PC-3 (cell line): ENCODE data around the gene DISP3. TPM values are rescaled to one million over a fixed set of nuclear protein-coding genes. Genes with fewer than 3 reads are reported as not detected.

Experiments
- ATAC-seq: fragments of 200-7000 bp; cut with Tn5 transposase; 2 replicates; pipeline ENCODE4 v1.9.1; 2020; ENCODE audit warnings: mild to moderate bottlenecking, moderate library complexity
- BruUV-seq: library from RNA; stranded (reverse); fragments of 400-500 nt; replicated peaks from 2 replicates; lab custom pipeline; 2021; lab: Mats Ljungman, UMichigan
- CTCF ChIA-PET: fragments of 300-600 bp; sonication (Branson Sonifier 250); formaldehyde crosslinking; loops from one replicate; lab custom pipeline; 2022; ENCODE audit warnings: antibody characterized with exemption; lab: Charles Lee
- POLR2A ChIA-PET: fragments of 300-600 bp; sonication (Branson Sonifier 250); formaldehyde crosslinking; loops from one replicate; lab custom pipeline; 2022; ENCODE audit warnings: antibody characterized with exemption; ENCODE audit not compliant: unreplicated experiment; lab: Charles Lee
- DNase-seq: peaks from one replicate; pipeline ENCODE4 v3.0.0-alpha.2; 2015
- H2AFZ ChIP-seq: fragments of 300-600 bp; sonication (generic); 2 replicates; pipeline ENCODE4 v1.6.0; 2016; ENCODE audit warnings: antibody characterized with exemption, low read length
- H3F3A ChIP-seq: fragments of 300-600 bp; sonication (generic); one replicate; pipeline ENCODE4 v1.6.0; 2017; ENCODE audit warnings: antibody characterized with exemption, low read length, control low read depth, mild to moderate bottlenecking; ENCODE audit not compliant: unreplicated experiment
- H3K27ac ChIP-seq: fragments of 300-600 bp; sonication (generic); 2 replicates; pipeline ENCODE4 v1.5.1; 2016; ENCODE audit warnings: mild to moderate bottlenecking, low read length
- H3K27me3 ChIP-seq: fragments of 300-600 bp; sonication (generic); 2 replicates; pipeline ENCODE4 v1.6.1; 2016; ENCODE audit warnings: low read length, mixed read lengths
- H3K36me3 ChIP-seq: fragments of 300-600 bp; sonication (generic); 2 replicates; pipeline ENCODE4 v1.6.1; 2016; ENCODE audit warnings: low read depth, mixed run types, low read length, mixed read lengths
- H3K4me1 ChIP-seq: fragments of 300-600 bp; sonication (generic); 2 replicates; pipeline ENCODE4 v1.5.1; 2016; ENCODE audit warnings: low read length; ENCODE audit not compliant: insufficient read depth
- H3K4me2 ChIP-seq: fragments of 300-600 bp; sonication (generic); 2 replicates; pipeline ENCODE4 v1.6.0; 2016; ENCODE audit warnings: low read length
- H3K4me3 ChIP-seq: fragments of 300-600 bp; sonication (generic); 2 replicates; pipeline ENCODE4 v1.5.1; 2016; ENCODE audit warnings: mild to moderate bottlenecking, low read length, mixed read lengths
- H3K79me2 ChIP-seq: fragments of 300-600 bp; sonication (generic); 2 replicates; pipeline ENCODE4 v1.6.1; 2017; ENCODE audit warnings: low read length, mixed read lengths
- H3K9ac ChIP-seq: fragments of 300-600 bp; sonication (generic); 2 replicates; pipeline ENCODE4 v1.6.0; 2016; ENCODE audit warnings: mild to moderate bottlenecking, low read length
- H3K9me2 ChIP-seq: fragments of 300-600 bp; sonication (generic); replicated peaks from 2 replicates; pipeline ENCODE4 v1.6.1; 2016; ENCODE audit warnings: mixed run types, low read length, mixed read lengths
- H3K9me3 ChIP-seq: fragments of 300-600 bp; sonication (generic); 2 replicates; pipeline ENCODE4 v1.6.1; 2016; ENCODE audit warnings: low read length, mixed read lengths
- H4K20me1 ChIP-seq: fragments of 300-600 bp; sonication (generic); 2 replicates; pipeline ENCODE4 v1.6.1; 2016; ENCODE audit warnings: low read length, mixed read lengths
- CTCF ChIP-seq: fragments of 300-600 bp; sonication (generic); conservative IDR thresholded peaks from 2 replicates; pipeline ENCODE4 v1.5.1; 2017; ENCODE audit warnings: antibody characterized with exemption, low read depth, mild to moderate bottlenecking, low read length
- EZH2 ChIP-seq: fragments of 300-600 bp; sonication (generic); IDR thresholded peaks from one replicate; pipeline ENCODE4 v1.6.1; 2017; ENCODE audit warnings: antibody characterized with exemption, mild to moderate bottlenecking, low read length; ENCODE audit not compliant: unreplicated experiment
- EZH2phosphoT487 ChIP-seq: fragments of 300-600 bp; sonication (generic); IDR thresholded peaks from 2 replicates; pipeline ENCODE4 v1.6.1; 2018; ENCODE audit warnings: mild to moderate bottlenecking, antibody characterized with exemption, low read length, borderline replicate concordance
- intact Hi-C: fragments of 100-400 bp; cut with micrococcal nuclease; formaldehyde crosslinking; loops from 2 replicates; pipeline ENCODE4 v1.9.0; 2023
- total RNA-seq: library from RNA; depleted of rRNA; stranded (reverse); fragments of >200 nt; gene quantifications from 2 replicates; pipeline ENCODE4 v1.2.3, GENCODE V29; 2014

Gene DISP3
- total RNA-seq, 1 experiment from 2014 or later: 0.40 TPM

DNA sequence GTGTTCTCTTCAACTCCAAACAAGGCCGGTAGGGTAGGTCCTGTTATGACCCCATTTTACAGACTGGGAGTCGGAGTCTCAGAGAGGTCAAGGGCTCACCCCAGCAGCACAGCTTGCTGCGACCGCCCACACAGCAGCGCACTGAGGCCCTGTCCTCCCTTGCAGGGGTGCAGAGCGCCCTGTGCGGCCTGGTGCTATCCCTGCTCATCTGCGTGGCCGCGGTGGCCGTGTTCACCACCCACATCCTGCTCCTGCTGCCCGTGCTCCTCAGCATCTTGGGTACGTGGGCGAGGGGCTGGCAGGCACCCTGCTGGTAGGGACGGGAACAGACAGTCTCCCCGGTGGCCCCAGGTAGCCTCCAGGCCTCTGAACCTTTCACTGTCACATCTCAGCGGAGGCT, 55.9 kb downstream of the DISP3 start:
- no peak overlapping the region for H3K4me2 ChIP-seq
- no peaks in the 10 kb centered on the region for H3K79me2 ChIP-seq
- H3K9me2 ChIP-seq: no peaks in the 10 kb centered on the region
- ChIA-PET CTCF (no interaction called here), POLR2A (no interaction called here)
- H3K36me3 ChIP-seq: no peaks in the 10 kb centered on the region
- BruUV-seq: no TSS peak
- H3K4me1 ChIP-seq: no peaks in the 10 kb centered on the region
- H3K9ac ChIP-seq: no peak overlapping the region
- intact Hi-C loops: no loop called here
- DNase-seq (no peak), ATAC-seq (no peak)
- no peak overlapping the region for H3K4me3 ChIP-seq
- H3F3A ChIP-seq: no peaks in the 10 kb centered on the region
- no peak overlapping the region for H3K27ac ChIP-seq
- no peak for TF ChIP-seq EZH2
- TF ChIP-seq CTCF: no peak
- TF ChIP-seq EZH2phosphoT487: no peak
- H4K20me1 ChIP-seq: no peaks in the 10 kb centered on the region
- no peak overlapping the region for H2AFZ ChIP-seq
- H3K9me3 ChIP-seq: no peaks in the 10 kb centered on the region
- peaks cover 3% of the 10 kb centered on the region; the same call in 1 of the 2 replicates for H3K27me3 ChIP-seq

GRCh38 chr1:11535316-11535715, 56.4 kb downstream of the DISP3 start:
- peaks cover 8% of the 10 kb centered on the region for H3K27me3 ChIP-seq
- H3K4me3 ChIP-seq: no peak overlapping the region
- intact Hi-C loops: no loop called here
- H3K4me1 ChIP-seq: no peaks in the 10 kb centered on the region
- DNase-seq: no peak
- no peak overlapping the region for H3K27ac ChIP-seq
- H3K9me2 ChIP-seq: no peaks in the 10 kb centered on the region
- ATAC-seq: no peak
- no peaks in the 10 kb centered on the region for H3F3A ChIP-seq
- no peak for TF ChIP-seq EZH2phosphoT487
- no peak for TF ChIP-seq CTCF
- TF ChIP-seq EZH2: no peak
- no peaks in the 10 kb centered on the region for H3K36me3 ChIP-seq
- CTCF ChIA-PET: no interaction called here
- no TSS peak for BruUV-seq
- H3K9me3 ChIP-seq: no peaks in the 10 kb centered on the region
- no peaks in the 10 kb centered on the region for H4K20me1 ChIP-seq
- no peak overlapping the region for H3K9ac ChIP-seq
- H3K4me2 ChIP-seq: no peak overlapping the region
- no peaks in the 10 kb centered on the region for H3K79me2 ChIP-seq
- POLR2A ChIA-PET: no interaction called here
- H2AFZ ChIP-seq: no peak overlapping the region

DNA sequence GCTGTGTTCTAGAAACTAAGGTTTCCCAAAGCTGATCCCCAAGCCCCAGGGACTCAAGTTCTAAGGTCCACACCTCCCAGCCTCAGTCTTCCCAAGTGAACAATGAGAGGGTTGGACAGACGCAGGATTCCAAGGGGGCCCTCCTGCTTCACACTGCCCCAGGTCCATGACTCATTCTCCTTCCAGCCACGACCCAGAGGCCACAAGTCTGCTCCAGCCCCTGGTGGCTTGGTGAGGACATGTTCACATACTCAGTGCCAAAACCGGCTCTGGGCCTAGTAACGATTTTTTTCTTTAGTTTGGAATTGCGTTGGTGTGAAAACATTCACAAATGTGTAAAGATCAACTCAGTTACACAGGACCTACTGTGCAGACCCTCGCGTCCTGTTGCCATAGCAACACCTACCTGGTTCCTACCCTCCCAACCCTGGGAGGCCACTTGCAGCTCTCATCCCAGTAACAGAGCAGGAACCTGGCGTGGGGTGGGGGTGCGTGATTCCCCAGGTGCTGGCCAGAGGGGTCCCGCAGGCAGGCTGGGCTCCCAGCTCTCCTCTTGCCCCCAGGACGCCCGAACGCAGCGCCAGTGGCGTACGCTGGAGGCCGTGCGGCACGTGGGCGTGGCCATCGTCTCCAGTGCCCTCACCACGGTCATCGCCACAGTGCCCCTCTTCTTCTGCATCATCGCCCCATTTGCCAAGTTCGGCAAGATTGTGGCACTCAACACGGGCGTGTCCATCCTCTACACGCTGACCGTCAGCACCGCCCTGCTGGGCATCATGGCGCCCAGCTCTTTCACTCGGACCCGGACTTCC, 57.0 kb downstream of the DISP3 start:
- H4K20me1 ChIP-seq: no peaks in the 10 kb centered on the region
- no TSS peak for BruUV-seq
- intact Hi-C loops: no loop called here
- ATAC-seq: no peak
- no peak overlapping the region for H2AFZ ChIP-seq
- no peaks in the 10 kb centered on the region for H3F3A ChIP-seq
- H3K79me2 ChIP-seq: no peaks in the 10 kb centered on the region
- H3K4me3 ChIP-seq: no peak overlapping the region
- H3K9me3 ChIP-seq: no peaks in the 10 kb centered on the region
- H3K4me2 ChIP-seq: no peak overlapping the region
- no peaks in the 10 kb centered on the region for H3K36me3 ChIP-seq
- ChIA-PET POLR2A (no interaction called here), CTCF (no interaction called here)
- no peak for TF ChIP-seq CTCF
- no peak for TF ChIP-seq EZH2
- no peak for TF ChIP-seq EZH2phosphoT487
- H3K9me2 ChIP-seq: no peaks in the 10 kb centered on the region
- no peaks in the 10 kb centered on the region for H3K4me1 ChIP-seq
- no peak for DNase-seq
- H3K27ac ChIP-seq: no peak overlapping the region
- H3K27me3 ChIP-seq: peaks cover 14% of the 10 kb centered on the region
- H3K9ac ChIP-seq: no peak overlapping the region
